ENCODE results near the gene SH3RF3.
"Not testable (repeated sequence)": the region's sequence is repeated elsewhere in the genome, so short reads cannot be mapped to it uniquely, and the experiment has no call there.

SH3RF3 gene

GRCh38 chr2:109519513-109519912 is 390.5 kb downstream of the SH3RF3 start:
- no peak for DNase-seq

- no peak for DNase-seq
Measured at GRCh38 chr2:109521233-109522062, 392.4 kb downstream of the SH3RF3 start.

- DNase-seq: no peak
Measured at GRCh38 chr2:109522063-109522374, 393.0 kb downstream of the SH3RF3 start.

- no peak for DNase-seq
Measured at GRCh38 chr2:109523121-109523520, 394.1 kb downstream of the SH3RF3 start.

GRCh38 chr2:109523536-109524361 is 394.7 kb downstream of the SH3RF3 start:
- DNase-seq: no peak

- DNase-seq: no peak
Measured at GRCh38 chr2:109525836-109526235, 396.8 kb downstream of the SH3RF3 start.

GRCh38 chr2:109526442-109526970 is 397.5 kb downstream of the SH3RF3 start:
- no peak for DNase-seq

GRCh38 chr2:109527079-109527478 is 398.1 kb downstream of the SH3RF3 start:
- no peak for DNase-seq

GRCh38 chr2:109527846-109528705 is 399.1 kb downstream of the SH3RF3 start:
- DNase-seq: no peak

- DNase-seq: no peak
Measured at GRCh38 chr2:109528811-109529501, 400.0 kb downstream of the SH3RF3 start.

GRCh38 chr2:109529532-109530449 is 400.8 kb downstream of the SH3RF3 start:
- DNase-seq: no peak

- no peak for DNase-seq
Measured at GRCh38 chr2:109530712-109531111, 401.7 kb downstream of the SH3RF3 start.

GRCh38 chr2:109531221-109531620 is 402.2 kb downstream of the SH3RF3 start:
- DNase-seq: no peak

GRCh38 chr2:109531896-109532727 is 403.1 kb downstream of the SH3RF3 start:
- no peak for DNase-seq

GRCh38 chr2:109532728-109533076 is 403.7 kb downstream of the SH3RF3 start:
- no peak for DNase-seq

GRCh38 chr2:109533823-109534222 is 404.8 kb downstream of the SH3RF3 start:
- no peak for DNase-seq

- DNase-seq: no peak
Measured at GRCh38 chr2:109535217-109535946, 406.4 kb downstream of the SH3RF3 start.

GRCh38 chr2:109536556-109536955 is 407.6 kb downstream of the SH3RF3 start:
- DNase-seq: not testable (repeated sequence)

GRCh38 chr2:109537565-109538222 is 408.7 kb downstream of the SH3RF3 start:
- DNase-seq: no peak

All from T1000 (cell line).